ENCODE data around the gene FMO2.

The FMO2 gene

GRCh38 chr1:171256940-171257606, 72.0 kb downstream of the FMO2 start:
- H3K4me3 ChIP-seq (ENCODE audit: low read depth, low read length), result no peak overlapping the region

DNA sequence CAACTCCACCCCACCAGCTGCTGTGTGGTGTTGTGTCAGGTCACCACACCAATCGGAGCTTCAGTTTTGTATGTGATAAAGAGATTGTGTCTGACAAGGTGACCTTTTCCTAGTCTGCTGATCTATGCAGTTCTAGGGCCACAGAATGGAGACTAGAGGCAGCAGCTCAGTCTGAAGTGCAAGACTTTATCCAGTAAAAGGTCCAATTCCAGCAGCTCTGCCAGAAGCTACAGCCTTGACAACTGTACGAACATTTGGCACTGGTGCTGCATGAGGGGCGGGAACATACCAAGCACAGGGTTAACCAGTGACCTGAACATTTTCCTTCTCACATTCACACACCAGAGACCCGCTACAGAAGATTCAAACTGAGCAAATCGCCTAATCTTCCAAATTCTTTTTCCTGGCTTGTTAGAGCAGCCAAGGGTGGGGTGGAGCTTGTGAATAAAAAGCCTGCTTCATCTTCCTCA, 72.5 kb downstream of the FMO2 start:
- H3K4me3 ChIP-seq (ENCODE audit: low read depth, low read length), result no peak overlapping the region

GRCh38 chr1:171258429-171258828, 73.3 kb downstream of the FMO2 start:
- no peak overlapping the region for H3K4me3 ChIP-seq (ENCODE audit: low read depth, low read length)

DNA sequence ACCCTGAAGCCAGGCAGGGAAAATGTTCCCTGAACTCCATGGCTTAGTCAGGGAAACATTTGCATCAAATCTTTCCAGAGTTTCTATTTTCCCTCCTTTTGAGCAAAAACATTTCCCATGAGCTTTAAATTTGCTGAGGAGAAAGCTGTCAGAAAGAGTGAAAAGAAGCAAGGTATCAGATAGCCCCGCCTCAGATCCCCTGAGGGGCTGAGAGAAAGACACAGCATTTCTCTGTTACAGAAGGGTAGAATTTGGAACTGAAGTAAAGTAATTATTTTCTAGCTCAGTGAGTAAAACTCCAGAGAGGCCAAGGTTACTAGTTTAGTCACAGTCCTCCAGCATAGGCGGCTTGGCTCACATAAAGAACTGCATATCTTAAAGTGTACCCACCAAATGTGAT, 73.8 kb downstream of the FMO2 start:
- H3K4me3 ChIP-seq (ENCODE audit: low read depth, low read length), result no peak overlapping the region

Measured in iPS-11a (cell line).